Activated naive CD4-positive, alpha-beta T cell treated with anti-CD3 and anti-CD28 coated beads, Interleukin-2, amount 10 ng/mL, durations not matched to agents 7 days and 5 days (primary cell): ENCODE results near the gene CAMSAP1.
"Not testable (repeated sequence)": the region's sequence is repeated elsewhere in the genome, so short reads cannot be mapped to it uniquely, and the experiment has no call there.

Source experiments
- CTCF ChIA-PET: fragments of 350-600 bp; sonication (Branson Sonifier 250); formaldehyde crosslinking; loops from one replicate; lab custom pipeline; 2021; ENCODE audit warnings: antibody characterized with exemption; lab: Charles Lee
- DNase-seq: peaks from one replicate; pipeline ENCODE4 v3.0.0-alpha.2; 2020
- H3K27ac Mint-ChIP-seq: one replicate; pipeline ENCODE4 v1.8.0; 2021; ENCODE audit warnings: mild to moderate bottlenecking, moderate library complexity, mixed read lengths
- H3K27me3 Mint-ChIP-seq: one replicate; pipeline ENCODE4 v1.8.0; 2021; ENCODE audit warnings: mild to moderate bottlenecking, mixed read lengths
- H3K36me3 Mint-ChIP-seq: one replicate; pipeline ENCODE4 v1.8.0; 2021; ENCODE audit warnings: mixed read lengths
- H3K4me1 Mint-ChIP-seq: one replicate; pipeline ENCODE4 v1.8.0; 2021; ENCODE audit warnings: mixed read lengths
- H3K4me3 Mint-ChIP-seq: one replicate; pipeline ENCODE4 v1.8.0; 2021; ENCODE audit warnings: mild to moderate bottlenecking, moderate library complexity, mixed read lengths
- H3K9me3 Mint-ChIP-seq: one replicate; pipeline ENCODE4 v1.8.0; 2021; ENCODE audit warnings: mixed read lengths

Gene CAMSAP1

GRCh38 chr9:135903358-135903656 lies 4.0 kb downstream of the CAMSAP1 start:
- peaks cover 26% of the 10 kb centered on the region for H3K36me3 Mint-ChIP-seq
- no peak for DNase-seq
- H3K27ac Mint-ChIP-seq, result no peak overlapping the region
- H3K27me3 Mint-ChIP-seq, result no peaks in the 10 kb centered on the region
- CTCF ChIA-PET, result no interaction called here
- H3K4me1 Mint-ChIP-seq, result peaks cover 38% of the 10 kb centered on the region
- no peak overlapping the region for H3K4me3 Mint-ChIP-seq
- peaks cover 6% of the 10 kb centered on the region for H3K9me3 Mint-ChIP-seq

GRCh38 chr9:135902655-135903357 lies 4.5 kb downstream of the CAMSAP1 start:
- DNase-seq, result peak; percentile 1
- H3K4me1 Mint-ChIP-seq, result peaks cover 38% of the 10 kb centered on the region
- peaks cover 6% of the 10 kb centered on the region for H3K9me3 Mint-ChIP-seq
- H3K36me3 Mint-ChIP-seq, result peaks cover 27% of the 10 kb centered on the region
- no peak overlapping the region for H3K4me3 Mint-ChIP-seq
- no peaks in the 10 kb centered on the region for H3K27me3 Mint-ChIP-seq
- no peak overlapping the region for H3K27ac Mint-ChIP-seq
- CTCF ChIA-PET, result no interaction called here

GRCh38 chr9:135901826-135902225 lies 5.5 kb downstream of the CAMSAP1 start:
- peaks cover 39% of the 10 kb centered on the region for H3K4me1 Mint-ChIP-seq
- H3K9me3 Mint-ChIP-seq, result peaks cover 6% of the 10 kb centered on the region
- H3K36me3 Mint-ChIP-seq, result peaks cover 28% of the 10 kb centered on the region
- no peaks in the 10 kb centered on the region for H3K27me3 Mint-ChIP-seq
- CTCF ChIA-PET, result no interaction called here
- DNase-seq, result no peak
- no peak overlapping the region for H3K4me3 Mint-ChIP-seq
- no peak overlapping the region for H3K27ac Mint-ChIP-seq

DNA sequence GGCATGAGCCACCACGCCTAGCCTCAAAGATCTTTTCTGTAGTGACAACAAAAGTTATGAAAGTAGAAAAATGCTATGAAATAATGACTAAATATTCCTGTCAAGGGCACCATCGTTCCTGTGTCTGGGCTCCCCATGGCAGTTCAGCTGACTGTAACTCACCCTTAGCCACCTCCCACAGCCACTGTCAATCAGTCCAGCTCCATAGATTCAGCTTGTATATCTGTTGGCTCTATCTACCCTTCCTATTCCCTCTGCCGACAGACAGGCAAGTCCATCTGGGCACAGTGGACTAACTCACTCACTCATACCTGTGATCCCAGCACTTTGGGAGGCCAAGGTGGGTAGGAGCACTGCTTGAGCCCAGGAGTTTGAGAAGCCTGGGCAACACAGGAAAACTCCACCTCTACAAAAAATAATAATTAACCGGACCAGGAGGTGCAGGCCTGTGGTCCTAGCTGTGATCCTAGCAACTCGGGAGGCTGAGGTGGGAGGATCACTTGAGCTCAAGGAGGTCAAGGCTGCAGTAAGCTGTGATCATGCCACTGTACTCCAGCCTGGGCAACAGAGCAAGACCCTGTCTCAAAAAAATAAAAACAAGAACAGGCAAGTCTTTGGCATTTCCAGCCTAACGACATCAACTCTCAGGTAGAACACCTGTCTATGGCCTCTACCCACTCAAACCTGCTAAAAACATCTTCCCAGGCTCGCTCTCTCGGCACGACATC lies 6.2 kb downstream of the CAMSAP1 start:
- CTCF ChIA-PET, result no interaction called here
- Mint-ChIP-seq H3K4me1 (peaks cover 40% of the 10 kb centered on the region), H3K9me3 (peaks cover 6% of the 10 kb centered on the region), H3K27ac (no peak overlapping the region), H3K27me3 (no peaks in the 10 kb centered on the region), H3K4me3 (no peak overlapping the region), H3K36me3 (peaks cover 28% of the 10 kb centered on the region)
- no peak for DNase-seq

DNA sequence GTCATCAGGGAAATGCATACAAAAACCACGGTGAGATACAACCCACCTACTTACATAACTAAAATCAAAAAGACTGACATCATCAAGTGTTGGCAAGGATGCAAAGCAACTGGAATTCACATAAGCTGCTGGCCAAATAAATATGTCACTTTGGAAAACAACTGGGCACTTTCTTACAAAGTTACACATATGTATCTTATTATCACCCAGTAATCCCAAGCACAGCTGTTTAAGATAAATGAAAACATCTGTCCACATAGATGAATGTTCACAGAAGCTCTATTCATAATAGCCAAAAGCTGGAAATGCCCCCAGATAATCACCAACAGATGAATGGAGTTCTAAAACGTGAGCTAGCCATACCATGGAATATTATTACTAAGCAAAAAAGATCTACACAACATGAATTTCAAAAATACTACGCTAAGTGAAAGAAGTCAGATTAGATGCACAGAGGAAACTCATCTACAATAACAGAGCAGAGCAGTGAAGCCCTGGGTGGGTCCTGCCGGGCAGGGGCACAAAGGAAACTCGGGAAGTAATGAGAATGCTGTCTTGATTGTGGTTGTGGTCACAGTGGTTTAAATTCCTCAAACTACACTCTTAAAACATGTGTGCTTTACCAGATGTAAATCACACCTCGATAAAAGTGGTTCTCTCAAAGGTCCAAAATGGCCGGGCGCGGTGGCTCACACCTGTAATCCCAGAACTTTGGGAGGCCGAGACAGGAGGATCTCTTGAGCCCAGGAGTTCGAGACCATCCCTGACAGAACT lies 8.5 kb downstream of the CAMSAP1 start:
- CTCF ChIA-PET, result no interaction called here
- DNase-seq, result no peak
- H3K4me3 Mint-ChIP-seq, result no peak overlapping the region
- H3K36me3 Mint-ChIP-seq, result peaks cover 17% of the 10 kb centered on the region
- H3K27ac Mint-ChIP-seq, result no peak overlapping the region
- H3K9me3 Mint-ChIP-seq, result peaks cover 6% of the 10 kb centered on the region
- H3K4me1 Mint-ChIP-seq, result peaks cover 27% of the 10 kb centered on the region
- no peaks in the 10 kb centered on the region for H3K27me3 Mint-ChIP-seq

GRCh38 chr9:135896626-135897025 lies 10.7 kb downstream of the CAMSAP1 start:
- Mint-ChIP-seq H3K36me3 (peaks cover 9% of the 10 kb centered on the region), H3K4me1 (peaks cover 41% of the 10 kb centered on the region), H3K27me3 (peaks cover 5% of the 10 kb centered on the region), H3K27ac (no peak overlapping the region), H3K9me3 (peaks cover 6% of the 10 kb centered on the region), H3K4me3 (no peak overlapping the region)
- DNase-seq, result no peak
- CTCF ChIA-PET, result no interaction called here

- no peak overlapping the region for H3K27ac Mint-ChIP-seq
- DNase-seq, result no peak
- peaks cover 7% of the 10 kb centered on the region for H3K36me3 Mint-ChIP-seq
- H3K4me1 Mint-ChIP-seq, result peaks cover 40% of the 10 kb centered on the region
- peaks cover 5% of the 10 kb centered on the region for H3K27me3 Mint-ChIP-seq
- H3K9me3 Mint-ChIP-seq, result peaks cover 6% of the 10 kb centered on the region
- no peak overlapping the region for H3K4me3 Mint-ChIP-seq
- CTCF ChIA-PET, result no interaction called here
These were observed 11.1 kb downstream of the CAMSAP1 start for GRCh38 chr9:135896205-135896604.

- DNase-seq, result no peak
- peaks cover 7% of the 10 kb centered on the region for H3K36me3 Mint-ChIP-seq
- H3K9me3 Mint-ChIP-seq, result peaks cover 6% of the 10 kb centered on the region
- CTCF ChIA-PET, result no interaction called here
- H3K27ac Mint-ChIP-seq, result no peak overlapping the region
- H3K4me3 Mint-ChIP-seq, result no peak overlapping the region
- H3K4me1 Mint-ChIP-seq, result peaks cover 37% of the 10 kb centered on the region
- H3K27me3 Mint-ChIP-seq, result peaks cover 5% of the 10 kb centered on the region
These were observed 12.0 kb downstream of the CAMSAP1 start for GRCh38 chr9:135895202-135895848.

DNA sequence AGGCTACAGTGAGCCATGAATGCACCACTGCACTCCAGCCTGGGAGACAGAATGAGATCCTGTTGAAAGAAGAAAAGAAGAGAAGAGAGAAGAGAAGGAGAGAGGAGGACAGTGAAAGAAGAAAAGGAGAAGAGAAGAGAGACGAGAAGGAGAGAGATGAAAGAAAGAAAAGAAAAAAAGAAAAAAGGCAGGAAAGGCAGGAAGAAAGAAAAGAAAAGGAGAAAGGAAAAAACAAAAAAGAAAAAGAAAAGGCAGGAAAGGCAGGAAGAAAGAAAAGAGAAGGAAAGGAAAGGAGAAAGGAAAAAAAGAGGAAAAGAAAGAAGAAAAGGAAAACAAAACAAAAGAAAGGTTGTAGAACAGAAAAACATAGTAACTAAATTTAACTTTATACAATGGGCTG lies 14.2 kb downstream of the CAMSAP1 start:
- Mint-ChIP-seq H3K9me3 (no peaks in the 10 kb centered on the region), H3K36me3 (peaks cover 2% of the 10 kb centered on the region), H3K4me1 (peaks cover 29% of the 10 kb centered on the region), H3K4me3 (no peak overlapping the region), H3K27ac (no peak overlapping the region), H3K27me3 (peaks cover 5% of the 10 kb centered on the region)
- CTCF ChIA-PET, result no interaction called here
- DNase-seq, result no peak

DNA sequence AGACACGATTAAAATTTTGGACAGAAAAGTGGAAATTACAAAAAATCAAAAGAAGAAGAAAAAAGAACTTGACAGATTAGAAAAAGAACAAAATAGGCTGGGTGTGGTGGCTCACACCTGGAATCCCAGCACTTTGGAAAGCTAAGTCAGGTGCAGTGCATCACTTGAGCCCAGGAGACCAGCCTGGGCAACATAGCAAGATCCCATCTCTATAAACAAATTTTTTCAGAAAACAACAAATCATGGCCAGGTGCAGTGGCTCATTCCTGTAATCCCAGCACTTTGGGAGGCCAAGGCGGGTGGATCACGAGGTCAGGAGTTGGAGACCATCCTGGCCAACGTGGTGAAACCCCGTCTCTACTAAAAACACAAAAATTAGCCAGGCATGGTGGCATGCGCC lies 15.0 kb downstream of the CAMSAP1 start:
- DNase-seq, CTCF ChIA-PET, H3K27ac Mint-ChIP-seq, H3K9me3 Mint-ChIP-seq, H3K4me3 Mint-ChIP-seq, H3K27me3 Mint-ChIP-seq, H3K36me3 Mint-ChIP-seq: not testable (repeated sequence)
- H3K4me1 Mint-ChIP-seq, result peaks cover 34% of the 10 kb centered on the region

GRCh38 chr9:135891027-135891631 lies 16.2 kb downstream of the CAMSAP1 start:
- peaks cover 44% of the 10 kb centered on the region for H3K4me1 Mint-ChIP-seq
- no peak overlapping the region for H3K4me3 Mint-ChIP-seq
- CTCF ChIA-PET, result no interaction called here
- H3K9me3 Mint-ChIP-seq, result no peaks in the 10 kb centered on the region
- H3K36me3 Mint-ChIP-seq, result peaks cover 2% of the 10 kb centered on the region
- DNase-seq, result no peak
- peaks cover 5% of the 10 kb centered on the region for H3K27me3 Mint-ChIP-seq
- no peak overlapping the region for H3K27ac Mint-ChIP-seq

- H3K27ac Mint-ChIP-seq, result no peak overlapping the region
- no peak for DNase-seq
- H3K9me3 Mint-ChIP-seq, result no peaks in the 10 kb centered on the region
- peaks cover 2% of the 10 kb centered on the region for H3K36me3 Mint-ChIP-seq
- CTCF ChIA-PET, result no interaction called here
- H3K4me1 Mint-ChIP-seq, result peaks cover 51% of the 10 kb centered on the region
- H3K4me3 Mint-ChIP-seq, result no peak overlapping the region
- H3K27me3 Mint-ChIP-seq, result peaks cover 5% of the 10 kb centered on the region
These were observed 16.9 kb downstream of the CAMSAP1 start for GRCh38 chr9:135890190-135891026.

DNA sequence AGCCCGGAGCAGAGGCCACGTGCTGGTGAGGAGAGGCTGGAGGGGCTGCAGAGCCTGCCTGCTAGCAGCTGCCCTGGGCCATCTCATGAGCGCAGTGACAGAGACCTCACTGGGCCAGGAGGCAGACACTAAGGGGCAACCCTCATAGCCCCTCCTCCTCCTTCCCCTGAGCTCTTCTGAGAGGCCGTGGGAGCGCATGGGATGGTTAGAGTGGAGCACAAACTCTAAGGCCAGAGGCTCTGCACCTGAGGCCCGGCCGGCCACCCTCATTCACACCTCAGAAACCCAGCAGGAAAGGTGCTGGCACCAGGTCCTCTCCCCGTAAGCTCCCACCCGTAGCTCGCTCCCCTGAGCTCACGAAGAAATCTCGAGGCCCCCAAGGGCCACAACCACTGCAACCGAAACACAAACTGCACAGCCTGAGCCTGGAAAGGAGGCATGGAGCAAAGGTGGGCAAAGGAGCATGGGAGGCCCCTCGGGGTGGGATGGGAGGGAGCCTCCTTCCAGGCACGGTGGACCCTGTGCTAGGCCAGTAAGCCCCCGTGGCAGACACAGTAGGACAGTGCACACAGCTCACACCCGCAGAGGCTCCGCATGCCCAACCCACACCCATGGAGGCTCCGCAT lies 17.7 kb downstream of the CAMSAP1 start:
- Mint-ChIP-seq H3K36me3 (peaks cover 2% of the 10 kb centered on the region), H3K27ac (no peak overlapping the region), H3K9me3 (no peaks in the 10 kb centered on the region), H3K4me3 (no peak overlapping the region), H3K4me1 (peaks cover 54% of the 10 kb centered on the region), H3K27me3 (peaks cover 5% of the 10 kb centered on the region)
- DNase-seq, result no peak
- CTCF ChIA-PET, result no interaction called here
